K562 (cell line): Measurements from ENCODE around the gene C6orf47. TPM values are rescaled to one million over a fixed set of nuclear protein-coding genes. Genes with fewer than 3 reads are reported as not detected.

Experiments
- ATAC-seq: fragments of 200-7000 bp; cut with Tn5 transposase; 3 replicates; pipeline ENCODE4 v1.9.1; 2020; ENCODE audit warnings: moderate library complexity
- BruUV-seq: library from RNA; stranded (reverse); fragments of 400-500 nt; replicated peaks from 2 replicates; lab custom pipeline; 2021; lab: Mats Ljungman, UMichigan
- CTCF ChIA-PET: fragments of 300-600 bp; formaldehyde crosslinking; extraction: SDS; loops from one replicate; lab custom pipeline; 2021; ENCODE audit warnings: low intra/inter-chr PET ratio; lab: Yijun Ruan, JAX
- POLR2A ChIA-PET: fragments of 300-600, 350-650 bp; sonication (Branson Sonifier 250); formaldehyde crosslinking; extraction: SDS; loops from one replicate; lab custom pipeline; 2021; ENCODE audit warnings: antibody characterized with exemption, inconsistent platforms; lab: Yijun Ruan, JAX
- DNase-seq, 4 experiments: peaks; one replicate each; pipeline versions ENCODE4 v3.0.0 to v3.0.0-alpha.2; 2011 to 2018; ENCODE audit warnings: low spot score in 3 of 4, mixed read lengths in 3 of 4; ENCODE audit errors: extremely low read depth in 1 of 4
- FAIRE-seq: peaks from 2 replicates; lab custom pipeline; 2011; peaks lifted over from hg19 to GRCh38; lab: Jason Lieb, UNC
- H2AFZ ChIP-seq: 2 replicates; pipeline ENCODE4 v1.6.0; 2011; ENCODE audit warnings: low read depth, low read length, control low read depth, inconsistent platforms
- H3K27ac ChIP-seq: fragments of 200-600 bp; 3 replicates; pipeline ENCODE4 v1.8.0; 2011; ENCODE audit warnings: low read depth, mild to moderate bottlenecking, control low read depth, inconsistent platforms, low read length, moderate library complexity, mixed read lengths; ENCODE audit errors: extremely low read depth
- H3K27me3 ChIP-seq, 2 experiments: fragments of 300-600 bp in 1 of 2; 2 replicates in 1 of 2; 3 replicates in 1 of 2; pipeline versions ENCODE4 v1.6.0 to v1.8.0; 2011; ENCODE audit warnings: inconsistent platforms in 2 of 2, low read length in 2 of 2, mild to moderate bottlenecking in 1 of 2, mixed read lengths in 1 of 2, moderate library complexity in 1 of 2; ENCODE audit not compliant: control insufficient read depth in 2 of 2, insufficient read depth in 2 of 2
- H3K36me3 ChIP-seq: fragments of 300-600 bp; 3 replicates; pipeline ENCODE4 v1.8.0; 2011; ENCODE audit warnings: mild to moderate bottlenecking, low read length, inconsistent platforms; ENCODE audit not compliant: control insufficient read depth, insufficient read depth
- H3K4me1 ChIP-seq, 2 experiments: fragments of 200-600 bp in 1 of 2; replicated peaks in 1 of 2; 2 replicates in 1 of 2; 3 replicates in 1 of 2; pipeline versions ENCODE4 v1.5.1 to v1.8.0; 2011; ENCODE audit warnings: inconsistent platforms in 2 of 2, low read length in 2 of 2, mild to moderate bottlenecking in 1 of 2, mixed read lengths in 1 of 2, moderate library complexity in 1 of 2; ENCODE audit not compliant: control insufficient read depth in 2 of 2, insufficient read depth in 2 of 2
- H3K4me2 ChIP-seq: 2 replicates; pipeline ENCODE4 v1.6.1; 2011; ENCODE audit warnings: low read length, control low read depth, inconsistent platforms, mixed read lengths; ENCODE audit not compliant: insufficient read depth
- H3K4me3 ChIP-seq: fragments of 200-600 bp; sonication (generic), shearing (Covaris generic); 2 replicates; pipeline ENCODE4 v1.5.1; 2016; ENCODE audit warnings: control low read depth, inconsistent platforms
- H3K79me2 ChIP-seq: fragments of 200-600 bp; 3 replicates; pipeline ENCODE4 v1.8.0; 2011; ENCODE audit warnings: low read length, inconsistent platforms; ENCODE audit not compliant: control insufficient read depth, insufficient read depth
- H3K9ac ChIP-seq, 2 experiments: 2 replicates each; pipeline versions ENCODE4 v1.6.0 to v1.6.1; 2011; ENCODE audit warnings: low read depth in 2 of 2, low read length in 2 of 2, control low read depth in 1 of 2, inconsistent platforms in 1 of 2, mild to moderate bottlenecking in 1 of 2, mixed read lengths in 1 of 2; ENCODE audit not compliant: insufficient read depth in 1 of 2
- H3K9me1 ChIP-seq: one replicate; pipeline ENCODE4 v1.6.0; 2011; ENCODE audit warnings: inconsistent platforms, mild to moderate bottlenecking, low read length, moderate library complexity; ENCODE audit not compliant: control insufficient read depth, insufficient read depth
- H3K9me3 ChIP-seq: replicated peaks from 2 replicates; pipeline ENCODE4 v1.5.1; 2011; ENCODE audit warnings: low read depth, low read length, inconsistent platforms; ENCODE audit not compliant: control insufficient read depth, insufficient read depth
- H4K20me1 ChIP-seq: replicated peaks from 2 replicates; pipeline ENCODE4 v1.6.1; 2011; ENCODE audit warnings: low read length, inconsistent platforms, mixed read lengths; ENCODE audit not compliant: control insufficient read depth, insufficient read depth
- FOXJ2 ChIP-seq: fragments of 200-800 bp; sonication (Bioruptor generic); IDR thresholded peaks from 2 replicates; pipeline ENCODE4 v1.6.1; 2016; ENCODE audit warnings: missing genetic modification characterization, missing compliant biosample characterization
- IRF2 ChIP-seq: sonication (generic); formaldehyde crosslinking; IDR thresholded peaks from 2 replicates; pipeline ENCODE4 v1.8.1; 2022; ENCODE audit warnings: mild to moderate bottlenecking, missing genetic modification reagents
- NBN ChIP-seq: fragments of 450-650 bp; IDR thresholded peaks from 2 replicates; pipeline ENCODE4 v1.6.1; 2016; ENCODE audit warnings: low read depth, mild to moderate bottlenecking
- RAD21 ChIP-seq, 2 experiments: fragments of 250-450 bp in 1 of 2; fragments of 450-650 bp in 1 of 2; sonication (Bioruptor Pico) in 1 of 2; formaldehyde crosslinking in 1 of 2; IDR thresholded peaks in 1 of 2; conservative IDR thresholded peaks in 1 of 2; 2 replicates each; pipeline versions ENCODE4 v1.4.0 to v1.8.0; 2020 to 2022; ENCODE audit warnings: mild to moderate bottlenecking in 2 of 2, moderate library complexity in 1 of 2
- SMAD1 ChIP-seq: fragments of 150-350 bp; IDR thresholded peaks from 2 replicates; pipeline ENCODE4 v1.6.1; 2014; ENCODE audit warnings: low read length, low read depth; ENCODE audit not compliant: partially characterized antibody
- TAF15 ChIP-seq: fragments of 200-400 bp; formaldehyde crosslinking; IDR thresholded peaks from 2 replicates; pipeline ENCODE4 v1.6.1; 2017; ENCODE audit warnings: mild to moderate bottlenecking, low read depth, low read length, moderate library complexity
- WGBS: fragments of 100-300 bp; shearing (Covaris generic); methylation state at CpG from one replicate; pipeline ENCODE4 v1.1.6; 2016; ENCODE audit warnings: low coverage, mixed read lengths; ENCODE audit not compliant: insufficient coverage; ENCODE audit errors: missing lambda C conversion rate; 5-methylcytosine and 5-hydroxymethylcytosine counted together
- in situ Hi-C: fragments of 300-500 bp; cut with MboI; formaldehyde crosslinking; loops from 4 replicates; pipeline ENCODE4 v1.15.0; 2018; ENCODE audit warnings: inconsistent platforms, mixed read lengths
- intact Hi-C: fragments of 100-400 bp; cut with micrococcal nuclease; formaldehyde crosslinking; loops from 2 replicates; pipeline ENCODE4 v1.14.2; 2022
- polyA plus RNA-seq, 8 experiments: library from polyadenylated mRNA; depleted of rRNA in 4 of 8; stranded (reverse) in 5 of 8; unstranded in 3 of 8; fragments of >200 nt; fragmentation: Nextera tagmentation in 2 of 8; fragmentation: Illumina TruSeq in 1 of 8; extraction: Ambion mirVana in 2 of 8; extraction: Trizol in 1 of 8; gene quantifications; 2 replicates each; pipeline versions ENCODE4 v1.2.1 to v1.2.3, GENCODE V29; 2011 to 2014; ENCODE audit warnings: inconsistent platforms in 1 of 8, missing spikeins in 1 of 8
- total RNA-seq, 7 experiments: library from RNA; depleted of rRNA in 6 of 7; stranded (reverse); fragments of >200 nt in 6 of 7; fragmentation: Illumina TruSeq in 2 of 7; extraction: Trizol in 2 of 7; gene quantifications; 2 replicates each; pipeline versions ENCODE4 v1.2.1 to v1.2.3, GENCODE V29; 2011 to 2021; ENCODE audit warnings: low replicate concordance in 1 of 7
- TF ChIP-seq, protein P1 (sequence below): sonication (generic); formaldehyde crosslinking; IDR thresholded peaks from 2 replicates; pipeline ENCODE4 v1.8.1; 2022; ENCODE audit warnings: missing genetic modification reagents
- TF ChIP-seq, protein P2 (sequence below), 3 experiments: IDR thresholded peaks in 2 of 3; conservative IDR thresholded peaks in 1 of 3; 2 replicates each; pipeline ENCODE4 v1.5.1; 2011 to 2012; ENCODE audit warnings: low read length in 3 of 3, mild to moderate bottlenecking in 3 of 3, control low read depth in 2 of 3, improper control_type of control experiment in 1 of 3, inconsistent platforms in 1 of 3, low read depth in 1 of 3, mixed read lengths in 1 of 3, moderate library complexity in 1 of 3; ENCODE audit not compliant: insufficient read depth in 2 of 3
- TF ChIP-seq, protein P3 (sequence below), 2 experiments: fragments of 150-350 bp in 1 of 2; IDR thresholded peaks; 2 replicates each; pipeline ENCODE4 v1.6.1; 2012 to 2016; ENCODE audit warnings: low read depth in 2 of 2, low read length in 2 of 2, mild to moderate bottlenecking in 1 of 2, moderate library complexity in 1 of 2

C6orf47 gene
- total and polyA plus RNA-seq, 9 of the 15 experiments (the other 6 are each of a cell fraction or from before 2014, with no cell fraction given): 0.14 to 43.8 (median 27.0) TPM

GRCh38 chr6:31661262-31662123 is 915 bp upstream of the C6orf47 start:
- peak overlapping the region; percentile 98 for H3K4me2 ChIP-seq
- H4K20me1 ChIP-seq: peaks cover 8% of the 10 kb centered on the region; the same call in 1 of the 2 replicates
- H3K36me3 ChIP-seq: peaks cover 52% of the 10 kb centered on the region
- peak overlapping the region; percentile 14 for H2AFZ ChIP-seq
- intact Hi-C loops: loop anchor here (10.0 kb wide), 1 partner anchor 513 kb away; the partner anchor contains the start of genes AGPAT1 and RNF5
- in situ Hi-C loops: loop anchor here (5.0 kb wide), 2 partner anchors 114 to 201 kb away; partner anchors contain the start of genes ATP6V1G2, NEU1 and NFKBIL1
- peaks cover 47 to 65% of the 10 kb centered on the region in 2 experiments for H3K4me1 ChIP-seq
- ChIA-PET POLR2A (interaction anchor here (0.6 to 9.8 kb wide), 41 partner anchors 8 to 1311 kb away, joined by 3 to 267 read pairs (median 5); partner anchors contain the start of genes ABHD16A, APOM, BAG6 and CLIC1), CTCF (interaction anchor here (0.9 kb wide), 1 partner anchor 28 kb away, joined by 3 read pairs; no protein-coding TSS in a partner anchor)
- no peaks in the 10 kb centered on the region for H3K9me1 ChIP-seq
- H3K79me2 ChIP-seq: peaks cover 86% of the 10 kb centered on the region
- 46% methylated on average over 12 of the region's 12 CpGs for WGBS
- H3K4me3 ChIP-seq: peak overlapping the region; percentile 52
- no peak for ATAC-seq
- no TSS peak for BruUV-seq
- DNase-seq: no peak
- no peaks in the 10 kb centered on the region for H3K9me3 ChIP-seq
- H3K27me3 ChIP-seq: no peaks in the 10 kb centered on the region
- FAIRE-seq: no peak
- peak overlapping the region; percentile 80 for H3K27ac ChIP-seq
- H3K9ac ChIP-seq: peak overlapping the region; percentile 80 to 93
- no peak for TF ChIP-seq SMAD1
- no peak for TF ChIP-seq NBN
- TF ChIP-seq FOXJ2 (tag): no peak
- TF ChIP-seq, protein P1, sequence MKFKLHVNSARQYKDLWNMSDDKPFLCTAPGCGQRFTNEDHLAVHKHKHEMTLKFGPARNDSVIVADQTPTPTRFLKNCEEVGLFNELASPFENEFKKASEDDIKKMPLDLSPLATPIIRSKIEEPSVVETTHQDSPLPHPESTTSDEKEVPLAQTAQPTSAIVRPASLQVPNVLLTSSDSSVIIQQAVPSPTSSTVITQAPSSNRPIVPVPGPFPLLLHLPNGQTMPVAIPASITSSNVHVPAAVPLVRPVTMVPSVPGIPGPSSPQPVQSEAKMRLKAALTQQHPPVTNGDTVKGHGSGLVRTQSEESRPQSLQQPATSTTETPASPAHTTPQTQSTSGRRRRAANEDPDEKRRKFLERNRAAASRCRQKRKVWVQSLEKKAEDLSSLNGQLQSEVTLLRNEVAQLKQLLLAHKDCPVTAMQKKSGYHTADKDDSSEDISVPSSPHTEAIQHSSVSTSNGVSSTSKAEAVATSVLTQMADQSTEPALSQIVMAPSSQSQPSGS (CRISPR knock-in tag): no peak
- no peak for TF ChIP-seq RAD21 (CRISPR knock-in tag; conservative IDR thresholded peaks at IDR 0.05 in 1 of 2, IDR thresholded peaks at IDR 0.05 in 1 of 2)
- TF ChIP-seq, protein P2, sequence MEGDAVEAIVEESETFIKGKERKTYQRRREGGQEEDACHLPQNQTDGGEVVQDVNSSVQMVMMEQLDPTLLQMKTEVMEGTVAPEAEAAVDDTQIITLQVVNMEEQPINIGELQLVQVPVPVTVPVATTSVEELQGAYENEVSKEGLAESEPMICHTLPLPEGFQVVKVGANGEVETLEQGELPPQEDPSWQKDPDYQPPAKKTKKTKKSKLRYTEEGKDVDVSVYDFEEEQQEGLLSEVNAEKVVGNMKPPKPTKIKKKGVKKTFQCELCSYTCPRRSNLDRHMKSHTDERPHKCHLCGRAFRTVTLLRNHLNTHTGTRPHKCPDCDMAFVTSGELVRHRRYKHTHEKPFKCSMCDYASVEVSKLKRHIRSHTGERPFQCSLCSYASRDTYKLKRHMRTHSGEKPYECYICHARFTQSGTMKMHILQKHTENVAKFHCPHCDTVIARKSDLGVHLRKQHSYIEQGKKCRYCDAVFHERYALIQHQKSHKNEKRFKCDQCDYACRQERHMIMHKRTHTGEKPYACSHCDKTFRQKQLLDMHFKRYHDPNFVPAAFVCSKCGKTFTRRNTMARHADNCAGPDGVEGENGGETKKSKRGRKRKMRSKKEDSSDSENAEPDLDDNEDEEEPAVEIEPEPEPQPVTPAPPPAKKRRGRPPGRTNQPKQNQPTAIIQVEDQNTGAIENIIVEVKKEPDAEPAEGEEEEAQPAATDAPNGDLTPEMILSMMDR (IDR thresholded peaks at IDR 0.05 in 2 of 3, conservative IDR thresholded peaks at IDR 0.05 in 1 of 3; ENCODE audit: insufficient read depth in 2 of 3, low read depth in 1 of 3, low read length in 3 of 3): peak in 1 of 3 experiments; percentile 8; a peak in 1 of 6 replicates
- TF ChIP-seq IRF2 (CRISPR knock-in tag): no peak
- no peak for TF ChIP-seq TAF15
- TF ChIP-seq, protein P3, sequence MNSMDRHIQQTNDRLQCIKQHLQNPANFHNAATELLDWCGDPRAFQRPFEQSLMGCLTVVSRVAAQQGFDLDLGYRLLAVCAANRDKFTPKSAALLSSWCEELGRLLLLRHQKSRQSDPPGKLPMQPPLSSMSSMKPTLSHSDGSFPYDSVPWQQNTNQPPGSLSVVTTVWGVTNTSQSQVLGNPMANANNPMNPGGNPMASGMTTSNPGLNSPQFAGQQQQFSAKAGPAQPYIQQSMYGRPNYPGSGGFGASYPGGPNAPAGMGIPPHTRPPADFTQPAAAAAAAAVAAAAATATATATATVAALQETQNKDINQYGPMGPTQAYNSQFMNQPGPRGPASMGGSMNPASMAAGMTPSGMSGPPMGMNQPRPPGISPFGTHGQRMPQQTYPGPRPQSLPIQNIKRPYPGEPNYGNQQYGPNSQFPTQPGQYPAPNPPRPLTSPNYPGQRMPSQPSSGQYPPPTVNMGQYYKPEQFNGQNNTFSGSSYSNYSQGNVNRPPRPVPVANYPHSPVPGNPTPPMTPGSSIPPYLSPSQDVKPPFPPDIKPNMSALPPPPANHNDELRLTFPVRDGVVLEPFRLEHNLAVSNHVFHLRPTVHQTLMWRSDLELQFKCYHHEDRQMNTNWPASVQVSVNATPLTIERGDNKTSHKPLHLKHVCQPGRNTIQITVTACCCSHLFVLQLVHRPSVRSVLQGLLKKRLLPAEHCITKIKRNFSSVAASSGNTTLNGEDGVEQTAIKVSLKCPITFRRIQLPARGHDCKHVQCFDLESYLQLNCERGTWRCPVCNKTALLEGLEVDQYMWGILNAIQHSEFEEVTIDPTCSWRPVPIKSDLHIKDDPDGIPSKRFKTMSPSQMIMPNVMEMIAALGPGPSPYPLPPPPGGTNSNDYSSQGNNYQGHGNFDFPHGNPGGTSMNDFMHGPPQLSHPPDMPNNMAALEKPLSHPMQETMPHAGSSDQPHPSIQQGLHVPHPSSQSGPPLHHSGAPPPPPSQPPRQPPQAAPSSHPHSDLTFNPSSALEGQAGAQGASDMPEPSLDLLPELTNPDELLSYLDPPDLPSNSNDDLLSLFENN (IDR thresholded peaks at IDR 0.05; ENCODE audit: low read depth in 2 of 2, low read length in 2 of 2): no peak
